HEK293 (cell line): ENCODE data around the gene STIP1.

Experiments used
- CTCF ChIA-PET: fragments of 350-600 bp; formaldehyde crosslinking; extraction: SDS; loops from one replicate; lab custom pipeline; 2021; ENCODE audit warnings: antibody characterized with exemption; lab: Yijun Ruan, JAX
- POLR2A ChIA-PET: fragments of 300-600 bp; formaldehyde crosslinking; extraction: SDS; loops from one replicate; lab custom pipeline; 2020; ENCODE audit warnings: antibody characterized with exemption, inconsistent platforms; lab: Yijun Ruan, JAX
- H3K27ac ChIP-seq: fragments of 200-500 bp; sonication (Bioruptor generic); 2 replicates; pipeline ENCODE4 v1.5.1; 2014; ENCODE audit warnings: low read depth, low read length, control low read depth, inconsistent platforms; ENCODE audit errors: extremely low read depth
- H3K36me3 ChIP-seq, 2 experiments: fragments of 200-500 bp in 1 of 2; sonication (Bioruptor generic) in 1 of 2; 1 replicate in 1 of 2; 2 replicates in 1 of 2; pipeline ENCODE4 v1.5.1; 2014 to 2017; ENCODE audit warnings: inconsistent platforms in 2 of 2, low read length in 2 of 2; ENCODE audit not compliant: control insufficient read depth in 2 of 2, insufficient read depth in 1 of 2
- H3K4me1 ChIP-seq: fragments of 200-500 bp; sonication (Bioruptor generic); 2 replicates; pipeline ENCODE4 v1.5.1; 2014; ENCODE audit warnings: mild to moderate bottlenecking, low read length, inconsistent platforms; ENCODE audit not compliant: control insufficient read depth, insufficient read depth
- H3K4me3 ChIP-seq: 2 replicates; pipeline ENCODE4 v1.5.1; 2011; ENCODE audit warnings: low read depth, mild to moderate bottlenecking, control low read depth, low read length, moderate library complexity
- H3K9me3 ChIP-seq: fragments of 200-500 bp; sonication (Bioruptor generic); 2 replicates; pipeline ENCODE4 v1.5.1; 2014; ENCODE audit warnings: low read depth, low read length, inconsistent platforms; ENCODE audit not compliant: control insufficient read depth, insufficient read depth
- GFI1B ChIP-seq: fragments of 450-650 bp; formaldehyde crosslinking; IDR thresholded peaks from 2 replicates; pipeline ENCODE4 v1.5.1; 2016; ENCODE audit warnings: missing biosample characterization, missing genetic modification characterization
- GLIS2 ChIP-seq: fragments of 450-650 bp; formaldehyde crosslinking; IDR thresholded peaks from 2 replicates; pipeline ENCODE4 v1.5.1; 2016; ENCODE audit warnings: missing biosample characterization, missing genetic modification characterization
- KLF8 ChIP-seq: fragments of 450-650 bp; formaldehyde crosslinking; IDR thresholded peaks from 2 replicates; pipeline ENCODE4 v1.5.1; 2016; ENCODE audit warnings: missing biosample characterization, missing genetic modification characterization
- MZF1 ChIP-seq: fragments of 450-650 bp; formaldehyde crosslinking; IDR thresholded peaks from 2 replicates; pipeline ENCODE4 v1.5.1; 2017; ENCODE audit warnings: missing biosample characterization, missing genetic modification characterization, borderline replicate concordance
- SP7 ChIP-seq: fragments of 450-650 bp; formaldehyde crosslinking; IDR thresholded peaks from 2 replicates; pipeline ENCODE4 v1.5.1; 2016; ENCODE audit warnings: missing biosample characterization, missing genetic modification characterization
- WT1 ChIP-seq: fragments of 450-650 bp; formaldehyde crosslinking; IDR thresholded peaks from 2 replicates; pipeline ENCODE4 v1.5.1; 2016; ENCODE audit warnings: missing biosample characterization, missing genetic modification characterization
- ZBTB11 ChIP-seq: fragments of 450-650 bp; formaldehyde crosslinking; conservative IDR thresholded peaks from 2 replicates; pipeline ENCODE4 v1.5.1; 2016; ENCODE audit warnings: low read depth, missing biosample characterization, missing genetic modification characterization
- ZBTB26 ChIP-seq: fragments of 450-650 bp; formaldehyde crosslinking; optimal IDR thresholded peaks from 2 replicates; pipeline ENCODE3; 2016; ENCODE audit warnings: missing biosample characterization, mild to moderate bottlenecking, missing genetic modification characterization
- ZBTB49 ChIP-seq: fragments of 450-650 bp; formaldehyde crosslinking; IDR thresholded peaks from 2 replicates; pipeline ENCODE4 v1.5.1; 2016; ENCODE audit warnings: missing biosample characterization, missing genetic modification characterization, low read depth
- ZFHX2 ChIP-seq: fragments of 450-650 bp; formaldehyde crosslinking; conservative IDR thresholded peaks from 2 replicates; pipeline ENCODE4 v1.5.1; 2016; ENCODE audit warnings: missing biosample characterization, missing genetic modification characterization
- ZFP69B ChIP-seq: fragments of 450-650 bp; formaldehyde crosslinking; IDR thresholded peaks from 2 replicates; pipeline ENCODE4 v1.5.1; 2016; ENCODE audit warnings: missing biosample characterization, missing genetic modification characterization
- ZIC2 ChIP-seq: fragments of 450-650 bp; formaldehyde crosslinking; IDR thresholded peaks from 2 replicates; pipeline ENCODE4 v1.5.1; 2016; ENCODE audit warnings: missing biosample characterization, missing genetic modification characterization
- ZNF175 ChIP-seq: fragments of 450-650 bp; formaldehyde crosslinking; IDR thresholded peaks from 2 replicates; pipeline ENCODE4 v1.5.1; 2016; ENCODE audit warnings: missing biosample characterization, missing genetic modification characterization
- ZNF202 ChIP-seq: fragments of 450-650 bp; formaldehyde crosslinking; IDR thresholded peaks from 2 replicates; pipeline ENCODE4 v1.5.1; 2016; ENCODE audit warnings: missing biosample characterization, missing genetic modification characterization, borderline replicate concordance
- ZNF223 ChIP-seq: fragments of 450-650 bp; formaldehyde crosslinking; IDR thresholded peaks from 2 replicates; pipeline ENCODE4 v1.5.1; 2016; ENCODE audit warnings: missing biosample characterization, missing genetic modification characterization
- ZNF274 ChIP-seq, 2 experiments: fragments of 200-500 bp in 1 of 2; fragments of 450-650 bp in 1 of 2; sonication (Bioruptor generic) in 1 of 2; formaldehyde crosslinking in 1 of 2; IDR thresholded peaks; 2 replicates each; pipeline versions ENCODE4 v1.5.1 to v1.6.1; 2014 to 2016; ENCODE audit warnings: borderline replicate concordance in 1 of 2, inconsistent platforms in 1 of 2, low read length in 1 of 2, missing biosample characterization in 1 of 2, missing genetic modification characterization in 1 of 2
- ZNF280C ChIP-seq: fragments of 450-650 bp; formaldehyde crosslinking; IDR thresholded peaks from 2 replicates; pipeline ENCODE4 v1.5.1; 2016; ENCODE audit warnings: missing biosample characterization, missing genetic modification characterization
- ZNF335 ChIP-seq: fragments of 450-650 bp; formaldehyde crosslinking; conservative IDR thresholded peaks from 2 replicates; pipeline ENCODE4 v1.5.1; 2016; ENCODE audit warnings: missing biosample characterization, missing genetic modification characterization
- ZNF416 ChIP-seq: fragments of 450-650 bp; formaldehyde crosslinking; IDR thresholded peaks from 2 replicates; pipeline ENCODE4 v1.5.1; 2016; ENCODE audit warnings: missing biosample characterization, missing genetic modification characterization
- ZNF488 ChIP-seq: fragments of 450-650 bp; formaldehyde crosslinking; IDR thresholded peaks from 2 replicates; pipeline ENCODE4 v1.5.1; 2016; ENCODE audit warnings: missing biosample characterization, missing genetic modification characterization
- ZNF561 ChIP-seq: fragments of 450-650 bp; IDR thresholded peaks from 2 replicates; pipeline ENCODE4 v1.5.1; 2018; ENCODE audit warnings: missing biosample characterization, missing genetic modification characterization, borderline replicate concordance
- ZNF610 ChIP-seq: fragments of 450-650 bp; formaldehyde crosslinking; IDR thresholded peaks from 2 replicates; pipeline ENCODE4 v1.5.1; 2016; ENCODE audit warnings: missing biosample characterization, missing genetic modification characterization, borderline replicate concordance
- ZNF621 ChIP-seq: fragments of 450-650 bp; formaldehyde crosslinking; IDR thresholded peaks from 2 replicates; pipeline ENCODE4 v1.5.1; 2017; ENCODE audit warnings: missing biosample characterization, missing genetic modification characterization
- ZNF660 ChIP-seq: fragments of 450-650 bp; IDR thresholded peaks from 2 replicates; pipeline ENCODE4 v1.5.1; 2018; ENCODE audit warnings: missing biosample characterization, mild to moderate bottlenecking, missing genetic modification characterization

The STIP1 gene

GRCh38 chr11:64165842-64166635, 19.9 kb upstream of the STIP1 start, which contains the start of gene MACROD1:
TSS of gene MACROD1 (minus strand) at chr11:64166113. CDS start at chr11:64165994, 119 bp downstream.
- POLR2A ChIA-PET = interaction anchor here (0.9 to 2.9 kb wide), 4 partner anchors 16 to 327 kb away, joined by 3 to 20 read pairs (median 4); partner anchors contain the start of genes COX8A, MARK2 and STIP1
- Histone ChIP-seq H3K4me3 (peak within 1 kb of the TSS; percentile 59), H3K9me3 (no peaks in the 10 kb centered on the region), H3K27ac (peak within 1 kb of the TSS; percentile 47; the same call in 1 of the 2 replicates), H3K4me1 (0 out of 2 replicates have a peak, but pooled peaks cover 2% of the 10 kb centered on the region), H3K36me3 (peaks cover 0 to 2% of the 10 kb centered on the region in 2 experiments; a peak in 1 of 3 replicates)
- CTCF ChIA-PET = interaction anchor here (0.6 to 1.0 kb wide), 3 partner anchors 10 to 359 kb away, joined by 3 to 6 read pairs (median 4); no protein-coding TSS in a partner anchor
- no peak for TF ChIP-seq ZNF280C (tag by site-specific recombination)
- TF ChIP-seq ZNF202 = no peak
- peak; percentile 36; the same call in 1 of the 2 replicates for TF ChIP-seq ZNF610 (tag by site-specific recombination)
- TF ChIP-seq ZNF621 (tag by site-specific recombination) = no peak
- TF ChIP-seq SP7 = peak; percentile 17; the same call in 1 of the 2 replicates
- no peak for TF ChIP-seq ZNF274 (IDR thresholded peaks at IDR 0.05; ENCODE audit: low read length)
- no peak for TF ChIP-seq ZNF274 (tag by site-specific recombination; IDR thresholded peaks at IDR 0.05; ENCODE audit: borderline replicate concordance)
- TF ChIP-seq WT1 = peak; percentile 46
- TF ChIP-seq ZFHX2 (tag by site-specific recombination) = peak; percentile 58
- TF ChIP-seq ZNF416 (tag by site-specific recombination) = no peak
- TF ChIP-seq ZBTB49 (tag by site-specific recombination) = no peak
- peak; percentile 95 for TF ChIP-seq ZBTB26 (tag by site-specific recombination)
- TF ChIP-seq ZBTB11 (tag by site-specific recombination) = peak; percentile 37
- TF ChIP-seq ZNF561 = peak; percentile 85
- TF ChIP-seq GFI1B = no peak
- peak; percentile 35; the same call in 1 of the 2 replicates for TF ChIP-seq ZIC2 (tag by site-specific recombination)
- TF ChIP-seq ZFP69B (tag by site-specific recombination) = peak; percentile 98
- TF ChIP-seq ZNF660 (tag by site-specific recombination) = peak; percentile 74; the same call in 1 of the 2 replicates
- no peak for TF ChIP-seq ZNF488 (tag by site-specific recombination)
- TF ChIP-seq ZNF175 (tag by site-specific recombination) = no peak
- no peak for TF ChIP-seq MZF1
- TF ChIP-seq KLF8 (tag by site-specific recombination) = peak; percentile 41; the same call in 1 of the 2 replicates
- TF ChIP-seq ZNF335 (tag by site-specific recombination) = peak; percentile 88
- peak; percentile 35; the same call in 1 of the 2 replicates for TF ChIP-seq GLIS2 (tag by site-specific recombination)
- TF ChIP-seq ZNF223 (tag by site-specific recombination) = no peak
